SKM-1 treated with dmso at 0.1 percent for 144 hours (cell line): ENCODE results near the gene SLC1A4.
"Not testable (repeated sequence)": the region's sequence is repeated elsewhere in the genome, so short reads cannot be mapped to it uniquely, and the experiment has no call there.

ENCODE experiments used
- DNase-seq: peaks from one replicate; lab custom pipeline; 2025; ENCODE audit not compliant: unreplicated experiment; lab: John Stamatoyannopoulos, UW

Gene SLC1A4

GRCh38 chr2:65024149-65024829 is 35.1 kb downstream of the SLC1A4 start:
- DNase-seq = no peak

- peak; percentile 44 for DNase-seq
These were observed 36.4 kb downstream of the SLC1A4 start for GRCh38 chr2:65025453-65026123.

- DNase-seq = no peak
These were observed 37.0 kb downstream of the SLC1A4 start for GRCh38 chr2:65026154-65026553.

GRCh38 chr2:65026704-65027464 is 37.7 kb downstream of the SLC1A4 start:
- DNase-seq = no peak

GRCh38 chr2:65027616-65028244 is 38.5 kb downstream of the SLC1A4 start:
- DNase-seq = no peak

- DNase-seq = no peak
These were observed 41.5 kb downstream of the SLC1A4 start for GRCh38 chr2:65030476-65031332.

GRCh38 chr2:65031341-65032018 is 42.3 kb downstream of the SLC1A4 start:
- DNase-seq = no peak

GRCh38 chr2:65032019-65032975 is 43.1 kb downstream of the SLC1A4 start:
- DNase-seq = no peak

- no peak for DNase-seq
These were observed 44.0 kb downstream of the SLC1A4 start for GRCh38 chr2:65033178-65033577.

GRCh38 chr2:65033667-65034066 is 44.5 kb downstream of the SLC1A4 start:
- DNase-seq = not testable (repeated sequence)

- no peak for DNase-seq
These were observed 46.2 kb downstream of the SLC1A4 start for GRCh38 chr2:65035351-65035943.

GRCh38 chr2:65037178-65037577 is 48.0 kb downstream of the SLC1A4 start:
- no peak for DNase-seq

- no peak for DNase-seq
These were observed 50.4 kb downstream of the SLC1A4 start for GRCh38 chr2:65039640-65040039.

GRCh38 chr2:65040400-65041261 is 51.4 kb downstream of the SLC1A4 start:
- DNase-seq = peak; percentile 77

- DNase-seq = no peak
These were observed 53.8 kb downstream of the SLC1A4 start for GRCh38 chr2:65043001-65043400.

GRCh38 chr2:65044097-65044735 is 55.0 kb downstream of the SLC1A4 start:
- no peak for DNase-seq

- no peak for DNase-seq
These were observed 56.5 kb downstream of the SLC1A4 start for GRCh38 chr2:65045651-65046050.
